Activated naive CD4-positive, alpha-beta T cell treated with anti-CD3 and anti-CD28 coated beads, Interleukin-2, amount 50 U/mL, for 24 hours (primary cell): ENCODE measurements around the gene POP4.

Experiments
- H3K27ac Mint-ChIP-seq: one replicate; pipeline ENCODE4 v1.8.0; 2021; ENCODE audit warnings: mild to moderate bottlenecking, mixed read lengths
- H3K27me3 Mint-ChIP-seq: one replicate; pipeline ENCODE4 v1.8.0; 2021; ENCODE audit warnings: mixed read lengths
- H3K36me3 Mint-ChIP-seq: one replicate; pipeline ENCODE4 v1.8.0; 2021; ENCODE audit warnings: mixed read lengths
- H3K4me1 Mint-ChIP-seq: one replicate; pipeline ENCODE4 v1.8.0; 2021; ENCODE audit warnings: mixed read lengths
- H3K4me3 Mint-ChIP-seq: one replicate; pipeline ENCODE4 v1.8.0; 2021; ENCODE audit warnings: mild to moderate bottlenecking, mixed read lengths
- H3K9me3 Mint-ChIP-seq: one replicate; pipeline ENCODE4 v1.8.0; 2021; ENCODE audit warnings: mixed read lengths

The POP4 gene

DNA sequence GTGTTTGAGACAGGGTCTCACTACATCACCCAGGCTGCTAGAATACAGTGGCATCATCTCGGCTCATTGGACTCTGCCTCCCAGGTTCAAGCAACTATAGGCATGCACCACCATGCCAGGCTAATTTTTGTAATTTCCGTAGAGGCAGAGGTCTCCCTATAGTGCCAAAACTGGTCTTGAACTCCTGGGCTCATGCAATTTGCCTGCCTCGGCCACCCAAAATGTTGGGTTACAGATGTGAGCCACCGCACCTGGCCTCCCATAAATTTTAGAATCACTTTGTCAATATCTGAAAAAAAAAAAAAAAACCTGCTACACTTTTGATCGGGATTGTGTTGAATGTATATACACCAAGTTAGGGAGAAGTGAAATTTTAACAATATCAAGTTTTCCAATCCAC, 47.3 kb downstream of the POP4 start:
- Mint-ChIP-seq H3K27me3 (no peaks in the 10 kb centered on the region), H3K36me3 (no peaks in the 10 kb centered on the region), H3K4me1 (peaks cover 5% of the 10 kb centered on the region), H3K27ac (no peak overlapping the region), H3K9me3 (no peaks in the 10 kb centered on the region), H3K4me3 (no peak overlapping the region)

DNA sequence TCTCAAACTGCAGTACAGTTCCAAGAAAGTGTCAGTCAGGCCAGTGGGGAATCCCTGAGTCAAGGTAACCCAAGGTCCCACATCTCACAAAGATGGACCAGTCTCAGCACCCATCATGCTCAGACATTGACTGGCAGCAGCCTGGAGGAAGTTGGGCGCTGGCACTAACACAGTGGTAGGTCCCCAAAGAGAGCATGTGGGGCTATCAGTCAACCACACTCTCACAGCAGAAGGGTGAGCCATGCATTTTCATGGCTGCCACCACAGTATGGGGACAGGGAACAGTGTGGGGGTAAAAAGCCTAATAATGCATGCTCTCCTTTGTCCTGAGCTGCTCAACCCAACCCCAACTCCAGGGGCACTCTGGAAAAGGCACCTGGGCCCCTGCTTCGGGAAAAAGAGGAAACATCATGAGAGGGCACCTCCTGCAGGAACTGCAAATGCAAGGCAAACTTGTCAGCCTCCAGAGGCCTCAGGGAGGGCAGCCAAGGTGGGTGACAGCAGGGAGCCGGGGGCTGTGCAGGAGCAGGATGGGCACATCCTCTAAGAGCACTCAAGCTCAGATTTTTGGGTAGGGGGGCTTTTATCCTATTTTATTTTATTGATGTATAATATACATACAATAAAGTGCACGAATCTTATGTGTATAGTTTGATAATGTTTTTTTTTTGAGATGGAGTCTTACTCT, 49.7 kb downstream of the POP4 start:
- Mint-ChIP-seq H3K36me3 (no peaks in the 10 kb centered on the region), H3K27ac (no peak overlapping the region), H3K27me3 (no peaks in the 10 kb centered on the region), H3K9me3 (no peaks in the 10 kb centered on the region), H3K4me3 (no peak overlapping the region), H3K4me1 (peaks cover 8% of the 10 kb centered on the region)

- no peaks in the 10 kb centered on the region for H3K27me3 Mint-ChIP-seq
- no peak overlapping the region for H3K27ac Mint-ChIP-seq
- H3K36me3 Mint-ChIP-seq = no peaks in the 10 kb centered on the region
- H3K4me1 Mint-ChIP-seq = peaks cover 25% of the 10 kb centered on the region
- no peak overlapping the region for H3K4me3 Mint-ChIP-seq
- no peaks in the 10 kb centered on the region for H3K9me3 Mint-ChIP-seq
Observed at GRCh38 chr19:29658221-29658991, 52.3 kb downstream of the POP4 start.

DNA sequence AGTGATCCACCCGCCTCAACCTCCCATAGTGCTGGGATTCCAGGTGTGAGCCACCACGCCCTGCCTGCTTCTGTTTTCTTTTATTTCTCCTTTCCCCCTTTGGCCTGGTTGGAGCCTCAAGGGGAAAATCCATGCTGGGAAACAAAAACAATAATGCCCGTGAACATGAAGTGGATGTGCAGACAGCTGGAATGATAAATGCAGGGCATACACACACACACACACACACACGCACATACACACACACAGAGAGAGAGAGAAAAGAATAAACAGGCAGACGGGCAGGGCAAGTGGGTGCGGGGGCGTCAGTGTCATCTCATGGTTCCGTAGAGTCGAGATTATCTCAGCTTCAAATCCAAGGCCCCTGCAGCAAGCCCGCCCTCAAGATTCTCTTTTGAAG, 54.8 kb downstream of the POP4 start:
- Mint-ChIP-seq H3K4me3 (peak overlapping the region; percentile 0), H3K27me3 (no peaks in the 10 kb centered on the region), H3K27ac (peak overlapping the region; percentile 46), H3K4me1 (peaks cover 33% of the 10 kb centered on the region), H3K36me3 (no peaks in the 10 kb centered on the region), H3K9me3 (no peaks in the 10 kb centered on the region)

GRCh38 chr19:29662278-29662603, 56.2 kb downstream of the POP4 start:
- H3K27me3 Mint-ChIP-seq = no peaks in the 10 kb centered on the region
- H3K36me3 Mint-ChIP-seq = no peaks in the 10 kb centered on the region
- no peak overlapping the region for H3K4me3 Mint-ChIP-seq
- peak overlapping the region; percentile 51 for H3K27ac Mint-ChIP-seq
- peaks cover 42% of the 10 kb centered on the region for H3K4me1 Mint-ChIP-seq
- no peaks in the 10 kb centered on the region for H3K9me3 Mint-ChIP-seq

DNA sequence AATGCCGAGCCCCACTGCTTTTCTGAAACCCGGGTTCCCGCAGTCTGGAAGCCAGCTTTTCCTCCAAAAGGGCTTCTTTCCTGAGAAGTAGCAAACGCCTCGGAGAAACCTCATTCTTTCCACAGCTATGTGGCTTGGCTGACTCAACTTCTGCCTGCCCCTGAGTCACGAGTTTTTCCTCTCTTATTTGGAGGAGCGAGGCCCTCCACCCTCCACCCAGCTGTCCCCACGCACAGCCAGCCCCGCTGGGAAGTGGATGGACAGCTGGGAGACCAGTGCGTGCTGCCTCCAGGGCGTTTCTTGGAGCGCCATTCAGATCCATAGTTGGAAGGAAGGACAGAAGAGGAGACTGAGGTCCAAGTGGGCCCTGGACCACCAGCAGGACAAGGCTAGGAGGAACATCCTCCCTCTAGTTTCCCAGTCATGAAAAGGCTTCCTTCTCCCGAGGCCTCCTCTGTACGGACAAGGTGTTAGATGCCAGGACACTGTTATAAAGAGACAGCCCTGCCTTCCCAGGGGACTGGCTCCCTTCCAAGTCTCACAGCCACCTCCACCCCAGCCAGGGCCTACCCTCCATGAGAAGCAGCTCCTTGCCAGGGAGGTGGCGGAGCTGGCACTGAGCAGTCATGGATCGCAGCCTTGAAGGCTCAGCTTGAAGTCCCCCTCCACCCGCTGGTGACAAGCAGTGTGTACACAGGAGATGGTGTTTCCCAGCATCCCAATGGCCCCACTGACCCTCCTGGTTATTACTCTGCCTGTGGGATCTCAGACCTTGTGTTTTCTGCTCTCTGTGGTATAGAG, 56.7 kb downstream of the POP4 start:
- no peak overlapping the region for H3K27ac Mint-ChIP-seq
- H3K36me3 Mint-ChIP-seq = no peaks in the 10 kb centered on the region
- H3K27me3 Mint-ChIP-seq = no peaks in the 10 kb centered on the region
- peaks cover 48% of the 10 kb centered on the region for H3K4me1 Mint-ChIP-seq
- no peaks in the 10 kb centered on the region for H3K9me3 Mint-ChIP-seq
- H3K4me3 Mint-ChIP-seq = peak overlapping the region; percentile 26

- peak overlapping the region; percentile 68 for H3K27ac Mint-ChIP-seq
- no peaks in the 10 kb centered on the region for H3K27me3 Mint-ChIP-seq
- H3K4me3 Mint-ChIP-seq = peak overlapping the region; percentile 81
- no peaks in the 10 kb centered on the region for H3K9me3 Mint-ChIP-seq
- peaks cover 60% of the 10 kb centered on the region for H3K4me1 Mint-ChIP-seq
- H3K36me3 Mint-ChIP-seq = no peaks in the 10 kb centered on the region
Observed at GRCh38 chr19:29663861-29664752, 58.0 kb downstream of the POP4 start.

DNA sequence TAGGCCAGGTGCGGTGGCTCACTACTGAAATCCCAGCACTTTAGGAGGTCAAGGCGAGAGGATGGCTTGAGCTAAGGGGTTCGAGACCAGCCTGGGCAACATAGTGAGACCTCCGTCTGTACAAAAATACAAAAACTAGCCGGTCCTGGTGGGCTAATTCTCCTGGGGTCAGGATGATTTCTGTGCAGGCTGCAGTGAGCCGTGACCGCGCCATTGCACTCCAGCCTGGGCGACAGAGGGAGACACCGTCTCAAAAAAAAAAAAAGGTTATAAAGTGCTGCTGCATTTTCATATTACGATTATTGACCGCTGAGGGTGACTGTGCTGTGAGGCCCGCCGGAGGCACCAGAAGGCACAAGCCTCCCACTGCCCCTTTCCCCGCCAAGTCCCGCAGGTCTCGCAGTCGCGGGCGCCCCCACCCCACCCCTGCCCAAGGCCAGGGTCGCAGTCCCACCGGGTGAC, 58.7 kb downstream of the POP4 start:
- H3K9me3 Mint-ChIP-seq = no peaks in the 10 kb centered on the region
- H3K27ac Mint-ChIP-seq = peak overlapping the region; percentile 46
- no peaks in the 10 kb centered on the region for H3K27me3 Mint-ChIP-seq
- peaks cover 66% of the 10 kb centered on the region for H3K4me1 Mint-ChIP-seq
- H3K4me3 Mint-ChIP-seq = peak overlapping the region; percentile 81
- peaks cover 1% of the 10 kb centered on the region for H3K36me3 Mint-ChIP-seq

DNA sequence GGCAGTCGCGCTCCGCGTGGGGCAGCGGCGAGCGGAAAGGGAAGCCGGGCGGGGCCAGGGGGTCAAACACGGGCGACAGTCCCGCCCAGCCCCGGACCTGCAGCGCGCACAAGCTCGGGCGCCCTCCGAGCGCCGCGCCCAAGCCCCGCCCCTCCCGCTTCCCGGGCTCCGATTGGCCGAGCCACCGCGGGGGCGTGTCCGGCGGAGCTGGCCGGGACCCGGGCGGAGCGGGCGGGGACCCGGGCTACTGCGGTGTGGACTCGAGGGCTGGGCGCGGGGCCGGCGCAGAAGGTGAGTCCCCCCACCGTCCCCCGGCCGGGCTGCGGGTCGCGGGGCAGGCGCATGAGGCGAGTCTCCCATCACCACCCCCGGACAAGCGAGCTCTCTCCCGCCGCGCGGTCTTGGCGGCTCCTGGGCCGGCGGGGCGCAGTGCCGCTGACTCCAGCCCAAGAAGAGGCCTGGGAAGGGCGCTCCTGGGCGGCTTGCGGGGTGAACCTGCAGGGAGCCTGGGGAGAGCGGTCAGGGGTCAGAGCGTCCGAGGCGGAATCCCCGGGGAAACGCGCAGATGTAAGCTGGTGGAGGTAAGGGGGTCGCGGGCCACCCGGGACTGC, 59.2 kb downstream of the POP4 start, which contains the start of gene PLEKHF1:
TSS of gene PLEKHF1 (plus strand) at position 247 of the 611 bp plus-strand sequence. CDS start 8,379 bp downstream, outside the sequence.
- Mint-ChIP-seq H3K27ac (peak within 1 kb of the TSS; percentile 84), H3K27me3 (no peaks in the 10 kb centered on the region), H3K4me1 (peaks cover 72% of the 10 kb centered on the region)

GRCh38 chr19:29665826-29666577, 59.9 kb downstream of the POP4 start:
- no peaks in the 10 kb centered on the region for H3K9me3 Mint-ChIP-seq
- peak overlapping the region; percentile 91 for H3K4me3 Mint-ChIP-seq
- H3K27ac Mint-ChIP-seq = peak overlapping the region; percentile 84
- H3K4me1 Mint-ChIP-seq = peaks cover 74% of the 10 kb centered on the region
- H3K27me3 Mint-ChIP-seq = no peaks in the 10 kb centered on the region
- H3K36me3 Mint-ChIP-seq = peaks cover 3% of the 10 kb centered on the region

More for the DNA sequence above, 59.2 kb downstream of the POP4 start, which contains the start of gene PLEKHF1:
- Mint-ChIP-seq H3K36me3 (peaks cover 3% of the 10 kb centered on the region), H3K4me3 (peak within 1 kb of the TSS; percentile 91), H3K9me3 (no peaks in the 10 kb centered on the region)
